ENCODE results near the gene TBL2. TPM values are rescaled to one million over a fixed set of nuclear protein-coding genes. Genes with fewer than 3 reads are reported as not detected.

Gene TBL2
- total and polyA plus RNA-seq, 2 donors from 2014 or later, result 18.8 to 33.6 TPM

DNA sequence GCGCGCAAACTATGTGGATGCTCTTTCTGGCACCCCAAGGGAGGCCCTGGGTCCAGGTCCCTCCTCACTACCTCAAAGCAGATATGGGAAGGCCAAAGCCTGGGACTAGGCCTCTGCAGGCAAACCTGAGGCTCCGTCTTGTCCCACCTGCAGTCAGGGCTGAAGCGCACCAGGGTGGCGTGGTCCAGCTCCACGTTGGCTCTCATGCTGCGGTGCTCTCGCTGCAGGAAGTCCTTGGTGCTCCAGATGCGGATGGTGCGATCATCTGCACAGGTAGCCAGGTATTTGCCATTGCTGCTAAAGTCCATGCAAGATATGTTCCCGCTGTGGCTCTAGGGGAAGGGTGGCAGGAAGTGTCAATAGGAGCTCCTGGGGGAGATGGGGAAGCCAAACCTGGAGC, 4.6 kb downstream of the TBL2 start:
- Histone ChIP-seq H3K27me3 (ENCODE audit: control insufficient read depth, insufficient read depth, low read length) (no peaks in the 10 kb centered on the region), H3K9ac (ENCODE audit: low read length in 3 of 3) (no peak overlapping the region), H3K36me3 (ENCODE audit: control insufficient read depth in 2 of 3, insufficient read depth in 3 of 3, low read length in 3 of 3) (peaks cover 11 to 40% (median 32%) of the 10 kb centered on the region in 3 donors), H3K4me1 (ENCODE audit: control insufficient read depth in 2 of 3, insufficient read depth in 2 of 3, low read depth in 1 of 3, low read length in 3 of 3) (peaks cover 0 to 12% (median 0%) of the 10 kb centered on the region in 3 donors), H3K9me3 (ENCODE audit: control insufficient read depth in 2 of 3, insufficient read depth in 1 of 3, low read length in 3 of 3) (no peaks in the 10 kb centered on the region), H3K4me3 (ENCODE audit: low read length in 3 of 3) (no peak overlapping the region), H3K27ac (ENCODE audit: low read depth in 2 of 2, low read length in 2 of 2) (no peak overlapping the region)
- intact Hi-C loops (cut with DNase I), result no loop called here
- DNase-seq, result no peak
- FAIRE-seq, result no peak
- TF ChIP-seq, protein P1, sequence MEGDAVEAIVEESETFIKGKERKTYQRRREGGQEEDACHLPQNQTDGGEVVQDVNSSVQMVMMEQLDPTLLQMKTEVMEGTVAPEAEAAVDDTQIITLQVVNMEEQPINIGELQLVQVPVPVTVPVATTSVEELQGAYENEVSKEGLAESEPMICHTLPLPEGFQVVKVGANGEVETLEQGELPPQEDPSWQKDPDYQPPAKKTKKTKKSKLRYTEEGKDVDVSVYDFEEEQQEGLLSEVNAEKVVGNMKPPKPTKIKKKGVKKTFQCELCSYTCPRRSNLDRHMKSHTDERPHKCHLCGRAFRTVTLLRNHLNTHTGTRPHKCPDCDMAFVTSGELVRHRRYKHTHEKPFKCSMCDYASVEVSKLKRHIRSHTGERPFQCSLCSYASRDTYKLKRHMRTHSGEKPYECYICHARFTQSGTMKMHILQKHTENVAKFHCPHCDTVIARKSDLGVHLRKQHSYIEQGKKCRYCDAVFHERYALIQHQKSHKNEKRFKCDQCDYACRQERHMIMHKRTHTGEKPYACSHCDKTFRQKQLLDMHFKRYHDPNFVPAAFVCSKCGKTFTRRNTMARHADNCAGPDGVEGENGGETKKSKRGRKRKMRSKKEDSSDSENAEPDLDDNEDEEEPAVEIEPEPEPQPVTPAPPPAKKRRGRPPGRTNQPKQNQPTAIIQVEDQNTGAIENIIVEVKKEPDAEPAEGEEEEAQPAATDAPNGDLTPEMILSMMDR (IDR thresholded peaks at IDR 0.05; ENCODE audit: borderline replicate concordance, extremely low read depth, insufficient read depth), result no peak

DNA sequence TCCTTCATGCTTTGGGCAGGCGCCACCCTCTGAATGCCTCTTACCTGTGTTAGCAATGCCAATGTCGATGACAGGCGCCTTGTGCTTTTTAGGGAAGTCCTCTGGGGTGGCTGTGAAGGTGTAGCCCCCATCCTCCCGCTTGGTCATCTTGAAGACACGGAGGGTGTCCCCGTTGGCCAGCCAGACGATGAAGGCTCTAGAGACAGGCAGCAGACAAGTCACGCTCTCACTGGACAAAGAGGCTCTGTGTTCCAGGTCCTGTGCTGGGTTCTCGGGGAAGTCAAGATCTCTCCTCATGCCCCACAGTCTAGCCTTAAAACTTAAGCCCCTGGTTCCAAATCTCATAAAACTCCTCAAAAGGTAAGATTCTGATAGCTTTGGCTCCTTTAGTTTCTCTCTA, 5.1 kb downstream of the TBL2 start:
- no peaks in the 10 kb centered on the region for H3K27me3 ChIP-seq (ENCODE audit: control insufficient read depth, insufficient read depth, low read length)
- intact Hi-C loops (cut with DNase I), result no loop called here
- H3K4me1 ChIP-seq (ENCODE audit: control insufficient read depth in 2 of 3, insufficient read depth in 2 of 3, low read depth in 1 of 3, low read length in 3 of 3), result peaks cover 0 to 12% (median 0%) of the 10 kb centered on the region in 3 donors
- TF ChIP-seq, protein P1 (IDR thresholded peaks at IDR 0.05; ENCODE audit: borderline replicate concordance, extremely low read depth, insufficient read depth), result no peak
- no peak overlapping the region for H3K4me3 ChIP-seq (ENCODE audit: low read length in 3 of 3)
- FAIRE-seq (no peak), DNase-seq (no peak)
- H3K9me3 ChIP-seq (ENCODE audit: control insufficient read depth in 2 of 3, insufficient read depth in 1 of 3, low read length in 3 of 3), result no peaks in the 10 kb centered on the region
- H3K9ac ChIP-seq (ENCODE audit: low read length in 3 of 3), result no peak overlapping the region
- H3K27ac ChIP-seq (ENCODE audit: low read depth in 2 of 2, low read length in 2 of 2), result no peak overlapping the region
- peaks cover 11 to 40% (median 32%) of the 10 kb centered on the region in 3 donors for H3K36me3 ChIP-seq (ENCODE audit: control insufficient read depth in 2 of 3, insufficient read depth in 3 of 3, low read length in 3 of 3)

GRCh38 chr7:73572767-73573186, 5.6 kb downstream of the TBL2 start:
- DNase-seq (no peak), FAIRE-seq (no peak)
- intact Hi-C loops (cut with DNase I), result no loop called here
- no peaks in the 10 kb centered on the region for H3K9me3 ChIP-seq (ENCODE audit: control insufficient read depth in 2 of 3, insufficient read depth in 1 of 3, low read length in 3 of 3)
- TF ChIP-seq, protein P1 (IDR thresholded peaks at IDR 0.05; ENCODE audit: borderline replicate concordance, extremely low read depth, insufficient read depth), result no peak
- H3K4me3 ChIP-seq (ENCODE audit: low read length in 3 of 3), result no peak overlapping the region
- H3K27ac ChIP-seq (ENCODE audit: low read depth in 2 of 2, low read length in 2 of 2), result no peak overlapping the region
- H3K27me3 ChIP-seq (ENCODE audit: control insufficient read depth, insufficient read depth, low read length), result no peaks in the 10 kb centered on the region
- peaks cover 0 to 12% (median 0%) of the 10 kb centered on the region in 3 donors for H3K4me1 ChIP-seq (ENCODE audit: control insufficient read depth in 2 of 3, insufficient read depth in 2 of 3, low read depth in 1 of 3, low read length in 3 of 3)
- no peak overlapping the region for H3K9ac ChIP-seq (ENCODE audit: low read length in 3 of 3)
- H3K36me3 ChIP-seq (ENCODE audit: control insufficient read depth in 2 of 3, insufficient read depth in 3 of 3, low read length in 3 of 3), result peaks cover 11 to 40% (median 32%) of the 10 kb centered on the region in 3 donors

DNA sequence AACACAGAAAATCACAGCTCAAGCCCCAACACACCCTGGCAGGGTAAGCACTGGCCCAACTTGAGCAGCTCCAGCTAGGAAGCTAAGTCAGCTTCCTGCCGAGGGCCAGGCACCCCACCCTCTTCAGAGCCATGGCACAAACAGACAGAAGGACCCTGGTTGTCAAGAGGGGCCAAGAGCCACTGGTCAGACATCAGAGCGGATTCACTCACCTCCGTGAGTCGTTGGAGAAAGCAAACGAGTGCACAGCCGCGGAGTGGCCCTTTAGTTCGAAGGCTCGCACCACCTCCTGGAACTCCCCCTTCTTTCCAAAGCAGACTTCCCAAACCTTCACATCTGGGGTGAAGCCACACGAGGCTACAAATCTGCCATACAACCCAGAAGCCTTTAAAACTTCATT, 7.4 kb downstream of the TBL2 start:
- DNase-seq, result no peak
- FAIRE-seq, result no peak
- Histone ChIP-seq H3K4me3 (ENCODE audit: low read length in 3 of 3) (no peak overlapping the region), H3K9ac (ENCODE audit: low read length in 3 of 3) (no peak overlapping the region), H3K36me3 (ENCODE audit: control insufficient read depth in 2 of 3, insufficient read depth in 3 of 3, low read length in 3 of 3) (peaks cover 11 to 40% (median 32%) of the 10 kb centered on the region in 3 donors), H3K9me3 (ENCODE audit: control insufficient read depth in 2 of 3, insufficient read depth in 1 of 3, low read length in 3 of 3) (no peaks in the 10 kb centered on the region), H3K4me1 (ENCODE audit: control insufficient read depth in 2 of 3, insufficient read depth in 2 of 3, low read depth in 1 of 3, low read length in 3 of 3) (no peaks in the 10 kb centered on the region), H3K27ac (ENCODE audit: low read depth in 2 of 2, low read length in 2 of 2) (no peak overlapping the region), H3K27me3 (ENCODE audit: control insufficient read depth, insufficient read depth, low read length) (no peaks in the 10 kb centered on the region)
- intact Hi-C loops (cut with DNase I), result no loop called here
- TF ChIP-seq, protein P1 (IDR thresholded peaks at IDR 0.05; ENCODE audit: borderline replicate concordance, extremely low read depth, insufficient read depth), result no peak
